Stromal cell of bone marrow (primary cell): Measurements from ENCODE around the gene GTPBP2.
"Not testable (repeated sequence)": the region's sequence is repeated elsewhere in the genome, so short reads cannot be mapped to it uniquely, and the experiment has no call there.

ENCODE experiments used
- DNase-seq: peaks from one replicate; pipeline ENCODE4 v3.0.0-alpha.2; 2012; ENCODE audit warnings: low read depth

GTPBP2 gene

DNA sequence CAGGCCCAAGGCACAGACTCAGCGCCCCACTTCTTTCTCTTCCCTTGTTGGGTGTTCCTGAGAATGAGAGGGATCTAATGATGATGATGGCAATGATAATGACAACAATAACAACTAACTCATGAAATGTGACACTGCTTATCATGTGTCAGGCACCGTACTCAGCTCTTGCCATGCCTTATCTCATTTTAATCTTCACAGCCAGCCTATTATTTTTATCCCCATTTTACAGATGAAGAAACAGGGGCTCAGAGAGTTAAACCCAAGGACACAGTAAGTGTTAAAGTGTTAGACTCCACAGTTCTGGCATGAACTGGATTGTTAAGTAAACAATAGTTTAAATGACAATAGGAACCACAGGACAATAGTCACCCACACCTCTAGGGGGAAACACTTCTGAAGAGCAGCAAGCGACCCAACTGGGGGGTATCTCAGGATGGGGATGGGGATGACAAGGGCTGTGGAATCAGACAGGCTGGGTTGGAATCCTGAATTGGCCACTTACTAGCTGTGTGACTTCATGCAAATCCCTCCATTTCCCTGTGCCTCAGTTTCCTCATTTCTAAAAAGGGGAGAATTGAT is 28.2 kb upstream of the GTPBP2 start:
- no peak for DNase-seq

- DNase-seq, result not testable (repeated sequence)
These were observed 23.8 kb upstream of the GTPBP2 start for GRCh38 chr6:43652822-43653221.

DNA sequence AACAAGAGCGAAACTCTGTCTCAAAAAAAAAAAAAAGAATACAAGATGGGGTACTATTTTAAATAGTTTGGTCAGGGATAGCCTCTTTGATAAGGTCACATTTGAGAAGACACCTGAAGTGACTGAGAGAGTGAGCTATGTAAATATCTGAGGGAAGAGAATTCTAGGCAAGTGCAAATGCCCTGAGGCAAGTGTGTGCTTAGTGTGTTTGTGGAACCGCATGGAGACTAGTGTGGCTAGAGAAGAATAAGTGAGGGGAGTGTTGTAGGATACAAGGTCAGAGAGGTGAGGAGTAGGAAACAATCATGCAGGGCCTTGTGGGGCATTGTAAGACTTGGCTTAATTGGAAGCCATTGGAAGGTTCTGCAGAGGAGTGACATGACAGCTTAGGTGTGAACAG is 19.2 kb upstream of the GTPBP2 start:
- no peak for DNase-seq

DNA sequence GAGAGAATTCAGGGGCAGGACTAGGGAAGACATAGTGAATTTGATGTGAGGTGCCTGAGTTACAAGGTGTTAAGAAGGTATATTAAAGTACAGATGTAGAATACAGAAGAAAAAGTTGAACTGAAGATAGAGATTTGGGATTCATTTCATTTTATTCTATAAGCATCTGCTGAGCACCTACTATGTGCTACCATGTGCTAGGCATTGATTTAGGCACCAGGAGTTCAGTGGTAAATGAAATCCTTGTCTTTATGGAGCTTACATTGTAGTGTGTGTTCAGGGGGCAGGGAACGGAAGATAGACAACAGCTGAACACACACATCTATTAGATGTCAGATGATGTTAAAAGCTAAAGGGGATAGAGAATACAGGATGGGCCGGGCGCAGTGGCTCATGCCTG is 18.5 kb upstream of the GTPBP2 start:
- DNase-seq, result no peak

DNA sequence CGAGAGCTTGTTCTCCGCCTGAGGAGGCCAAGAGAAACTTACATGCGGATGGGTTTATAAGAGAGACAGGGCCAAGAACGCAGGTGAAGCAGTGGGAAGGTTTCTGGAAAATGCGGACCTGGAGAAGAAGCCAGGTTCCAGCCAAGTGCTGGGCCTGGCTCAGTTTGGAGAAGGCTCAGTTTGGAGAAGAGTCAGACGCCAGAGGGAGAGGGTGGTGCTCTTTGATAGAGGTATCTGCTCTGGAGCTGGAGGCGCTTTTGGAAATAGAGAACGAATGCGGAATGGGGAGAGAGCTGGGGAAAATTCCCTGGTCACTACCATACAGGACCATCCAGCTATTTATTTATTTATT is 16.5 kb upstream of the GTPBP2 start:
- no peak for DNase-seq

GRCh38 chr6:43644940-43645612 is 16.0 kb upstream of the GTPBP2 start, which contains the start of gene RSPH9:
TSS of gene RSPH9 (plus strand) at chr6:43645036. CDS start at chr6:43645099, 63 bp downstream.
- DNase-seq, result no peak

GRCh38 chr6:43639984-43640800 is 11.1 kb upstream of the GTPBP2 start:
- DNase-seq, result no peak

DNA sequence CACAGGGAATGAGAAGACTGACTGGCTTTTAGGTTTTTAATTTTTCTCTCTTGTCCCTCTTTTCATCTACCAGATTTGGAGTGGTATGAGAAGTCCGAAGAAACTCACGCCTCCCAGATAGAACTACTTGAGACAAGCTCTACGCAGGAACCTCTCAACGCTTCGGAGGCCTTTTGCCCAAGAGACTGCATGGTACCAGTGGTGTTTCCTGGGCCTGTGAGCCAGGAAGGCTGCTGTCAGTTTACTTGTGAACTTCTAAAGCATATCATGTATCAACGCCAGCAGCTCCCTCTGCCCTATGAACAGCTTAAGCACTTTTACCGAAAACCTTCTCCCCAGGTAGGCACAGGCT is 7.2 kb upstream of the GTPBP2 start:
- no peak for DNase-seq

DNA sequence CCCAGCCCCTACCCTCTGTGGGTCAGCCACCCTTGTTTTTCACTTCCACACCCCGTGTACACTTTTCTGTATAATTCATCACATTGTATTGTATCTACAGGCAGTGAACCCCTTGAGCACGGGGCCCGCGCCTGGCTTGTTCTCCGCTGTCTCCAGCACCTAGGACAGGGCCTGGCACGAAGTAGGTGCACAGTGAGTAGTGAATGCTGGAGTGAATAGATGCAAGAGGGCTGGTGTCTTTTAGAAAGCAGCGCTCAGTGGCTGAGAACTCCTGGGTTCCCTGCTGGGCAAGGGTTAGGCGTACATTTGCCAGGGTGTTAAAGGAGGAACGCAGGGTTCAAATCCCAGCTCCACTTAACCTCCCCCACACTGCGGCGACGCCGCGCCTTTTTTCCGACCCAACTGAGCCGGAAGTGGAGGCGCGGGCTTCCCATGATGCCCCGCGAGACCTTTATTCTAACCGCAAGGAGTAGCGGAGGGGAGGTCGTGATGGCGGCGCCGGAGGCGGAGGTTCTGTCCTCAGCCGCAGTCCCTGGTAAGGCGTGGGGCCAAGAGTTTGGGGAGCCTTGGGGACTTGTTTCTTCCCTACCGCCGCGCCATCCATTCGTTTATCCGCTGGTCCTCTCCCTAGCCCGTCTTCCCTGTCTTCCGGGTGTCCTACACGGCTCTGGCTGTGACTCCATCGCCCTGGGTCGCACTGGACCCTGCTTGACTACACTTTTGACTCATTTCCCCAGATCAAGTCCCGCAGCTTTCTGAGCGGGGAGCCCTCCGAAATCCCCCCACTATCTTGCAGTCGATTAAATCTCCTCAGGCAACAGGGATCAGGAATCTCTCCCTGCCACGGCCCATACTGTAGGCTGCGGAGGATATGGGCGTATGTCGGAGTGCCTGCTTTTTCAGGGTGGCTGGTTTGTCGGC is 6.6 kb upstream of the GTPBP2 start, which contains the start of gene MAD2L1BP:
Gene MAD2L1BP, plus strand, starts transcription at position 454 of the 921 bp plus-strand sequence. Its CDS starts 36 bp downstream, at position 490.
- DNase-seq, result peak; percentile 51

GRCh38 chr6:43634702-43635303 is 5.7 kb upstream of the GTPBP2 start:
- DNase-seq, result no peak

- DNase-seq, result not testable (repeated sequence)
These were observed 3.9 kb upstream of the GTPBP2 start for GRCh38 chr6:43633002-43633401.

GRCh38 chr6:43630980-43631619 is 2.0 kb upstream of the GTPBP2 start:
- DNase-seq, result no peak

DNA sequence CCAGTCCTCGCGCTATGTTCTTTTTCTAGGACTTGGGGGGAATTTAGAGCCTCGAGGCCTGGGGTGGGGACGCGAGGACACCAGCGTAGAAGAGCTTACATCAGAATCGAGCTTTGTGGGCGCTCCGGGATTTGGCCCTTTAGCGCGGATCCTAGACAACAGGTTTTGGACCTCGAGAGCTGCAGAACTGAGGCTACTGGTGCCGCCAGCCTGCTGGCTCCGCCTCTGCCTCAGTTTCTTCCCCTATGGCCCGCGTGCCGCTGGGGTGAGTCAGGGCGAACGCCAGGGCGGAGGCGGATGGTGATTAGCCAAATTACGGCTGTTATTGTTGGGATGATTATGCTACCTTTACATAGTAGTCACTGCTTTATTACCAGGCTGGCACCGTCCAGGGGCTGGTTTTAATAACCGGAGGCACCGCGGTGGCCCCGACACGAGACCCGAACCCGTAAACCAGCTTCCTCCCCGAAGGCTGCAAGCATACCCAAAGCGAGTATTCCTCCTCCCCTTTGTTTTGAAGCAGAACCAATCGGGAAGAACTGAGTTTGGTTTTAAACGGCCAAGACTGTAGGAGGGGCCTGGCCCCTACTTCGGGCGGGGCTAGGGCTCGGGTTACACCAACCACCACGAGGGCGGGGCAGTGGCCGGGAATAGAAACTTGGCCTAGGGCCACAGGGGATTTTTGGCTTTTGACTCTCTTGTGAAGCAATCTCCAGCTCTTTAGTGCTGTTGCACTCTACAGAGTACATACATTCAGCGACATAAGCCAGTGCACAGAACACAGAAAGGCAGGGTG is 639 bp upstream of the GTPBP2 start:
- peak; percentile 97 for DNase-seq

DNA sequence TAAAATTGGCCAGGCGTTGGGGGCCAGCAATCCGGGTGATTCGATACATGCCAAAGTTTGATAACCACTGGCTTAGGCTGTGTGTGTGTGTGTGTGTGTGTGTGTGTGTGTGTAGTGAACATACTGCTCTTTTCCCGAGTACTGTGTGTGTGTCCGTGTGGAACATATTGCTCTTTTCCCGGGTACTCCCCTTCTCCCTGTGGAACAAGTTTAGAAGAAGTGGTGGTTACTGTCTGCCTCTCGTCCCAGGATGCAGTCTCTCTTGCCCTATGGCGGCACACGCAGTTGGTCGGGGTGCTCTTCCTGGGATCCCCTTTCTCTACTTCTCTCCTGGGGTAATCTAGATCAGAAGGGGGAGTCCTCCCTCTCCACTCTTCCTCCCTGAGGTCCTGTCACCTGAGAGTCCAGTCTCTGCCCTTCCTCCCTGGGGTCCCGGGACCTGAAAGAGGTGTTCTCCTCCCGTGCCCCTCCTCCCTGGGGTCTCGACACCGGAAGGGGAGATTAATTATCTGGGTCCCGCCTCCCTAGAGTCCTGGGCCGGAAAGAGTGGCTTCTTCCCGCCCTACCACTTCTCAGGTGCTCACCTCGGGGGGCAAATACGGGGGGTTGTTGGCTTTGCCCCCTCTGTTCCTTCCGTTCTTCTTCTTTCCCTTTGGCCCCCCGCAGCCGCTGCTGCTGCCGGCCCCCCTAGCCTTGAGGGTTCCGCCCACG is 516 bp downstream of the GTPBP2 start:
- no peak for DNase-seq

DNA sequence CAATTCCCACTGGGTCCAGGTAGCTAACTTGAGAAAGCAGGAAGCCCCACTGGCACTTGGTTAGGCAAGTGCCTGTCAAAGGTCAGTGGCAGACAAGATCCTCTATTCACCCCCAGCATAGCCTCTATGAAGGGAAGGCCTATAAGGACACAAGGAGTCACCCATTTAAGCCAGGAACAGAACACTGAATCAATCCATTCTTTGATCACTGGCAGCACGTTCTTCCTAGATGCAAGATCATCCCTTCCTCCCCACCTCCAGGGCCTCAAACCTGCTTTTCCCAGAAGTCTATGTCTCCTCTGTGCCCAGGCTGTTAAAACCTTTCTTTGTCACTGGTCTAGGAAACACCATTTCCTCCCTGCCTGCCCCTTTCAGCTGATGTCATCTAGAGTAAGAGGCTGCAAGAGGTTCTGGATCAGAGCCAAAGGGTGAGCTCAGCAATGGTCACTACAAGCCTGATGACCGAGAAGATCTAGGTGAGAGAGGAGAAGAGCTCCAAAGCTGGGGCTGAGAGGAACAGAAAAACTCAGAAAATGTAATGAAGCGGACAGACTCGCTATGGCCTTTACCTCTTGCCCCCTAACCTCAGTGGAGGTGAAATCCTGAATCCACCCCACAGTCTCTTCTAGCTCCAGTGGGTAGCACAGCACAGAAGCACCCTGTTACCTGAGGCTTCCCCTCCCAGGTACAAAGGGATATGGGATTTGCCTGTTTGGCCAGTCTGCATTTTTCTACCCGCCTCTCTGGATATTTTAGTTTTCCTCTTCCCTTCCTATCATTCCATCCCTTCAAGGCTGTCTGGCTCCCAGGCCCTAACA is 1.8 kb downstream of the GTPBP2 start:
- DNase-seq, result peak; percentile 94

- DNase-seq, result no peak
These were observed 3.6 kb downstream of the GTPBP2 start for GRCh38 chr6:43625393-43625992.

DNA sequence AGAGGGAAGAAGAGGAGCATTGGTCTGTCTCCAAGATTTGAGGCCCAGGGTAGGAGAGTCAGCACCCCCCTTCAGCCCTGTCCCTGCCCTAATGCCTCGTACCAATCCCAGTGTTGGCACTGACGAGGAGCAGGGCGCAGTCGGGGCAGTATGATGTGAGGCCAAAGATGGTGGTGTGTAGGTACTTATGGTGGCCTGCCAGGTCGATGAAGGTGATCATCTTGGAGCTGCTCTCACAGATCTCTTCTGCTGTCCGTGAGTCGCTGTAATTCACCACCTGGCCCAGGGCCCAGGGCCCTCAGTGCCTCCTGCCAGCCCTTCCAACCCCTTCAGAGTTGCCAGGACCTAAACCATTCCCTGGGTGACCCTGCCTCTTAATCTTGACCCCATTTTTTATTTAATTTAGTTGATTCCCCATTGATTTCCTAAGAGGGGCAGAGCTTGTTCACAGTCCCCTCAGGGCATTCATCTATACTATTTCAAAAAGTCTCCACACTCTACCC is 4.2 kb downstream of the GTPBP2 start:
- DNase-seq, result no peak
